AG04450 (cell line): ENCODE data around the gene SETD1A. TPM values are rescaled to one million over a fixed set of nuclear protein-coding genes. Genes with fewer than 3 reads are reported as not detected.

Experiments
- CTCF ChIA-PET: fragments of 300-600, 350-600 bp; formaldehyde crosslinking; extraction: SDS; loops from one replicate; lab custom pipeline; 2022; ENCODE audit warnings: antibody characterized with exemption, inconsistent platforms; lab: Charles Lee
- POLR2A ChIA-PET: fragments of 350-600 bp; formaldehyde crosslinking; extraction: SDS; loops from one replicate; lab custom pipeline; 2021; ENCODE audit warnings: antibody characterized with exemption, inconsistent platforms; lab: Yijun Ruan, JAX
- DNase-seq: peaks from one replicate; pipeline ENCODE4 v3.0.0-alpha.2; 2011; ENCODE audit warnings: low read depth, low spot score
- H3K27ac ChIP-seq: one replicate; pipeline ENCODE4 v1.5.1; 2012; ENCODE audit warnings: low read depth, low read length, control low read depth
- H3K27me3 ChIP-seq: one replicate; pipeline ENCODE4 v1.6.0; 2012; ENCODE audit warnings: low read length; ENCODE audit not compliant: control insufficient read depth, insufficient read depth
- H3K4me3 ChIP-seq: 2 replicates; pipeline ENCODE4 v1.5.1; 2011; ENCODE audit warnings: mild to moderate bottlenecking, low read depth, low read length, control low read depth
- H3K9me3 ChIP-seq: 2 replicates; pipeline ENCODE4 v1.5.1; 2012; ENCODE audit warnings: low read length; ENCODE audit not compliant: control insufficient read depth, insufficient read depth
- polyA plus RNA-seq: library from polyadenylated mRNA; depleted of rRNA; stranded (reverse); fragments of >200 nt; gene quantifications from 2 replicates; pipeline ENCODE4 v1.2.3, GENCODE V29; 2011
- TF ChIP-seq, protein P1 (sequence below): IDR thresholded peaks from 2 replicates; pipeline ENCODE4 v1.5.1; 2011; ENCODE audit warnings: low read depth, low read length, control low read depth, inconsistent platforms

Gene SETD1A
- polyA plus RNA-seq, 1 experiment = 1.1 TPM

DNA sequence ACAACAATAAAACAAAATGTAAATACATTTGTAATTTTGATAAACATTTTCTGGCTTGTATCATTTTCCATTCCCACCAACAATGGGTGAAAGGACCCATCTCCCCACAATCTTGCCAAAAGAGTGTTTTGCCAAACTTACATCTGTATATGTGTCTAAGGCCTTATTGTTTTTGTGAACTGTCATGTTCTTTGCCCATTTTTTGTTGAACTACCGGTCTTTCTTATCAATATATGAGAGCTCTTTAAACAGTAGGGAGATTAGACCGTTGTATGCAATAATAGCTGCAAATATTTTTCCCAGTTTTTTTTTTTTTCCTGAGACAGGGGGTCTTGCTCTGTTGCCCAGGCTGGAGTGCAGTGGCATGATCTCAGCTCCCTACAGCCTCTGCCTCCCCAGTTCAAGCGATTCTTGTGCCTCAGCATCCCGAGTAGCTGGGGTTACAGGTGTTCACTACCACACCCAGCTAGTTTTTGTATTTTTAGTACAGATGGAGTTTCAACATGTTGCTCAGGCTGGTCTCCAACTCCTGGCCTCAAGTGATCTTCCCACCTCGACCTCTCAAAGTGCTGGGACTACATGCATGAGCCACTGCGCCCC, 66.2 kb downstream of the SETD1A start:
- no peak for DNase-seq
- TF ChIP-seq, protein P1, sequence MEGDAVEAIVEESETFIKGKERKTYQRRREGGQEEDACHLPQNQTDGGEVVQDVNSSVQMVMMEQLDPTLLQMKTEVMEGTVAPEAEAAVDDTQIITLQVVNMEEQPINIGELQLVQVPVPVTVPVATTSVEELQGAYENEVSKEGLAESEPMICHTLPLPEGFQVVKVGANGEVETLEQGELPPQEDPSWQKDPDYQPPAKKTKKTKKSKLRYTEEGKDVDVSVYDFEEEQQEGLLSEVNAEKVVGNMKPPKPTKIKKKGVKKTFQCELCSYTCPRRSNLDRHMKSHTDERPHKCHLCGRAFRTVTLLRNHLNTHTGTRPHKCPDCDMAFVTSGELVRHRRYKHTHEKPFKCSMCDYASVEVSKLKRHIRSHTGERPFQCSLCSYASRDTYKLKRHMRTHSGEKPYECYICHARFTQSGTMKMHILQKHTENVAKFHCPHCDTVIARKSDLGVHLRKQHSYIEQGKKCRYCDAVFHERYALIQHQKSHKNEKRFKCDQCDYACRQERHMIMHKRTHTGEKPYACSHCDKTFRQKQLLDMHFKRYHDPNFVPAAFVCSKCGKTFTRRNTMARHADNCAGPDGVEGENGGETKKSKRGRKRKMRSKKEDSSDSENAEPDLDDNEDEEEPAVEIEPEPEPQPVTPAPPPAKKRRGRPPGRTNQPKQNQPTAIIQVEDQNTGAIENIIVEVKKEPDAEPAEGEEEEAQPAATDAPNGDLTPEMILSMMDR = no peak
- ChIA-PET CTCF (interaction anchor here (0.6 kb wide), 1 partner anchor 244 kb away, joined by 4 read pairs; no protein-coding TSS in a partner anchor), POLR2A (interaction anchor here (0.7 kb wide), 1 partner anchor 36 kb away, joined by 3 read pairs; no protein-coding TSS in a partner anchor)
- Histone ChIP-seq H3K27me3 (no peaks in the 10 kb centered on the region), H3K4me3 (no peak overlapping the region), H3K9me3 (no peaks in the 10 kb centered on the region), H3K27ac (no peak overlapping the region)

DNA sequence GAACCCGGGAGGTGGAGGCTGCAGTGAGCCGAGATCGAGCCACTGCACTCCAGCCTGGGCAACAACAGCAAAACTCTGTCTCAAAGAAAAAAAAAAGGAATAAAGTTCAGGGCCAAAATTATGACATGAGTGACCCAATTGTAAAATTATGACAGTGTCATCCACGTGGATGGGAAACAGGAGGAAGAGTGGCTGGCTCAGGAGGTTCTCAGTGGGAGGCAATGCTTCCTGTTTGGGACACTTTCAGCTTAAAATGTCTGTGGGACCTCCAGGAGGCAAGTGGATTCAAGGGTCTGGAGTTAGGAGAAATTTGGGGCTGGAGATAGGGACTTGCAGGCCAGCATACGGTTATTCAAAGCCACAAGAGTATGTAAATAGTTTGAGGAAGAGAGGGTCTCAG, 67.8 kb downstream of the SETD1A start:
- Histone ChIP-seq H3K27me3 (no peaks in the 10 kb centered on the region), H3K27ac (no peak overlapping the region), H3K9me3 (no peaks in the 10 kb centered on the region), H3K4me3 (no peak overlapping the region)
- ChIA-PET POLR2A (no interaction called here), CTCF (no interaction called here)
- TF ChIP-seq, protein P1 = no peak
- no peak for DNase-seq

DNA sequence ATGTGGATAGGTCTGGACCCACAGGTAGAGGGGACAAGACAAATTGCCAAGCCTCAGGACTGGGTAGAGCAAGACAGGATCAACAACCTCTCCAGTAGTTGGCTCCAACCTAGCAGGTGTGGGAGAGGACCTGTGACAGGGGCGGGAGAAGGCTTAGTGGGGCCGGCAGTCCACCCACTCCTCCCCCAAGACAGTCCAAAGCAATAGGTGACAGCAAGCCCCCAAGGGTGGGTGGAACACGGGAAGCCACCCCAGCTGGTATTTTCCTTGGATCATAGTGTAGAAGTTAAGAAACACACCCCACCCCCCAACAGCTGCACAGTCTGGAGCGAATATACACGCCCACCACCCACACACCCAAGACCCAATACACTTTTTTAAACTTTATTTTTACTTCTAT, 71.7 kb downstream of the SETD1A start:
- H3K27ac ChIP-seq = no peak overlapping the region

GRCh38 chr16:31031276-31031675, 73.7 kb downstream of the SETD1A start:
- no peak overlapping the region for H3K4me3 ChIP-seq
- H3K27me3 ChIP-seq = no peaks in the 10 kb centered on the region
- TF ChIP-seq, protein P1 = no peak
- ChIA-PET POLR2A (no interaction called here), CTCF (no interaction called here)
- no peak overlapping the region for H3K27ac ChIP-seq
- no peak for DNase-seq
- H3K9me3 ChIP-seq = no peaks in the 10 kb centered on the region; the same call in 1 of the 2 replicates

More for the DNA sequence above, 71.7 kb downstream of the SETD1A start:
- no peak for DNase-seq
- POLR2A ChIA-PET = no interaction called here
- Histone ChIP-seq H3K27me3 (no peaks in the 10 kb centered on the region), H3K4me3 (no peak overlapping the region), H3K9me3 (no peaks in the 10 kb centered on the region; the same call in 1 of the 2 replicates)
- TF ChIP-seq, protein P1 = no peak
- CTCF ChIA-PET = no interaction called here
